ENCODE results near the gene PAQR4.
A peak's percentile ranks its signal among the peaks of the same experiment; 100 is the strongest.
"Not testable (repeated sequence)": the region's sequence is repeated elsewhere in the genome, so short reads cannot be mapped to it uniquely, and the experiment has no call there.

The PAQR4 gene

DNA sequence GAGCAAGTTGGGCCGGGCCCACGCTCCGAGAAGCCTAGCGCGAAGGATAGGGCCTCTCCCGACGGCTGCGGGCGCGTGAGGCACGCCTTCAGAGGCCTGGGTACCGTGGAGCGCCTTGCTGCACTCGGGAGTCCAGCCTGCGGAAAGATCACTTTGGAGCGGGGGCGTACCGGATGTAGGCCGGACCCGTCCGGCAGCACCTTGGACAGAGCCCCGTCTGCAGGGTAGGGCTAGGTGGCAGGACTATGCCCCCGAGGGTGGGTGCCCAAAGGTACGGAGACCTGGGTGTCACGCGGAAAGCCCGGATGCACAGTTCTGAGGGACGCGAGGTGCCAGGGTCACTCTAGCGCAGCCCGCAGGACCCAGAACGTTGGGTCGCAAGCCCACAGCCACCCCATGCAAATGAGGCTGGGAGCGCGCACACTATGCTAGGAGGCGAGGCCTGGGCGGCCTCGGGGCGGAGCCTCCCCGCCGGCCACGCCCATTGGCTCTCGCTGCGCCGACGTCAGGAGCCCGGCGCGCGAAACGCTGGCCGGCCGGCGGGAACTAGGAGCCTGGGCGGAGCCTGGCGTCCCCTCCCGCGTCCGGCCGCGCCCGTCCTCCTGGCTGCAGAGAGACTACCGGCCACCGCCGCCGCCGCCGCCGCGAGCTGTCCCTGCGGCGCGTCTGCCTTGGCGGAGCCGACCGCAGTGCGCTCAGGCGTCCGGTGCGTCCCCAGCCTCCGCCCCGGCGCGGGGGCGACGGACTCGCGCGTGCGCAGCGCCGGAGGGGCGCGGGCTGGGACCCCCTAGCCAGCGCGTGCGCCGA is at the start of gene PAQR4:
TSS of gene PAQR4 (plus strand) at position 611 of the 807 bp plus-strand sequence. CDS start 327 bp downstream, outside the sequence.
- peak; percentile 41 for DNase-seq (ENCODE audit: low read depth)

DNA sequence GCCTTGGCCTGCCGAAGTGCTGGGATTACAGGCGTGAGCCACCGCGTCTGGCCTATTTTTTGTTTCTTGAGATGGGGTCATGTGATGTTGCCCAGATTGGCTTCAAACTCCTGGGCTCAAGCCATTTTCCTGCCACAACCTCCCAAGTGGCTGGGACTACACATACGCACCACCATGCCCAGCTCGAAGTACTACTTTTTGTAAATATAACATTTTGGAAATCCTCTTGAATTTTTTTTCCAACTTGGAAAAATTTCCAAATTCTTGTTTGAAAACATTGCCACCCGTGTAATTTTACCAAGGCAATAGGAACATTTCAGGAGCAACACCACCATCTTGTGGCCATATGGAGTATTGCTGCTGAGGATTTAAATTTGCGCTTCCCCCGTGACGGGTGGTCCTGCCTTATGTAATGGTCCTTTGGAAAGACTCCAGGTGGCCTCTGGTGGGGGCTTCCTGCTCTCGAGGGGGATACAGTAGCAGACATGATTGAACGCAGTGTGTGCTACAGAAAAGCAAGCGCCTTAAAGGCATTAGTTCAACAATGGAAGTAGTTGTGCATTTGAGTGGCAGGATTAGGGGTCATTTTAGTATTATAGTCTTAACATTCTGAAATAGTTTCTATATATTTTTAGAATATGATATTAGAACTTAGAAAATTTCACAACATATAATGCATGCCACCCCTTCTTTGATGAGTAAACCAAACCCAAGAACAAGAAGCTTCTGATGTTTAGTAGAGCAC is 49.5 kb upstream of the PAQR4 start:
- no peak for DNase-seq (ENCODE audit: low read depth)

DNA sequence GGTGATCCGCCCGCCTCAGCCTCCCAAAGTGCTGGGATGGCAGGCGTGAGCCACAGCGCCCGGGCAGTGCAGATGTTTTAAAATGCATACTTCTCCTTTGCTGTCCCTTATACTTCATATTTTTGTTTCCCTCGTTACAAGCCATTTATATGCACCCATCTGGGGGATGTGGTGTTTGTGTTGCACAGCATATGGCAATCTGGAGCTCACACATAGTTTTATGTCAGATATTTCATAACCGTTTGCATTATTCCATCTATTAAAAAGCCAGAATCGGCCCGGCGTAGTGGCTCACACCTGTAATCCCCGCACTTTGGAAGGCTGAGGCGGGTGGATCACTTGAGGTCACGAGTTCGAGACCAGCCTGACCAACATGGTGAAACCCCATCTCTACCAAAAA is 45.7 kb upstream of the PAQR4 start:
- DNase-seq (ENCODE audit: low read depth): no peak

DNA sequence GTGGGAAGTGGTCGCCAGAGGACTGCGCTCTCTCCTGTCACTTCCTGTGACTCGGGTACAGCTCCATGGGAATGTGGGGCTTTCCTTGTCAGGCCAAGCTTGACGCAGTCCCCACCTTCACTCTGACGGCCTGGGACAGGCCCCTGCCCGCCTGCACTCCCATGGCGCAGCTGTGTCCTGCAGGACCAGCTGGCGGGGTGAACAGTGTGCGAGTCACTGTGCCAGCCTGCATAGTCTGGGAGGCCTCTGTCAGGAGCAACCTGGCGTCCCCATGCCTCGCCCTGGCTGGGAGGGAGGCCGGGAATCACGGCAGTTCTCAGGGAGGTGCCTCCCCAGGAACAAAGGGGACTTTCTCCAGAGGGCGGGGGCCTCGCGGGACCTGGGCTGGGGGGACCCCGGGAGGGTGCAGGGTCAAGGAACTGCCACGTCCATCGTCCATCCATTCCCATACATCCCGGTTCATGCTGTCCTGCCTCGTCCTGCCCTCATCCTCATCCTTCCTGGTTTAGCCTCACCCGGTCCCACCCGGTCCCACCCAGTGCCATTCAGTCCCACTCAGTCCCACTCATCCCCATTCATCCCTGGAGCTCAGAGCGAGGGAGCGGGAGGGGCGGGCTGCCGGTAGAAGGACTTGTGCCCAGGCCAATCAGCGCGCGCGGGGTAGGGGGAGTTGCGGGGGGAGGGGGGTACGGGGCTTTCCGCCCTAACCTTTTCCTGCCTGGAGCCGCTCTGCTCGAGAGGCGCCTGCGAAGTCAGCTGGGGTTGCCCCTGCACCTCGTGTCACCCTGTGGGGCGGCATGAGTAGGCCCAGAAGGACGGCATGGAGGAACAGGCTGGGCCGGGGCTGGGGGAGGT is 44.0 kb upstream of the PAQR4 start:
- no peak for DNase-seq (ENCODE audit: low read depth)

DNA sequence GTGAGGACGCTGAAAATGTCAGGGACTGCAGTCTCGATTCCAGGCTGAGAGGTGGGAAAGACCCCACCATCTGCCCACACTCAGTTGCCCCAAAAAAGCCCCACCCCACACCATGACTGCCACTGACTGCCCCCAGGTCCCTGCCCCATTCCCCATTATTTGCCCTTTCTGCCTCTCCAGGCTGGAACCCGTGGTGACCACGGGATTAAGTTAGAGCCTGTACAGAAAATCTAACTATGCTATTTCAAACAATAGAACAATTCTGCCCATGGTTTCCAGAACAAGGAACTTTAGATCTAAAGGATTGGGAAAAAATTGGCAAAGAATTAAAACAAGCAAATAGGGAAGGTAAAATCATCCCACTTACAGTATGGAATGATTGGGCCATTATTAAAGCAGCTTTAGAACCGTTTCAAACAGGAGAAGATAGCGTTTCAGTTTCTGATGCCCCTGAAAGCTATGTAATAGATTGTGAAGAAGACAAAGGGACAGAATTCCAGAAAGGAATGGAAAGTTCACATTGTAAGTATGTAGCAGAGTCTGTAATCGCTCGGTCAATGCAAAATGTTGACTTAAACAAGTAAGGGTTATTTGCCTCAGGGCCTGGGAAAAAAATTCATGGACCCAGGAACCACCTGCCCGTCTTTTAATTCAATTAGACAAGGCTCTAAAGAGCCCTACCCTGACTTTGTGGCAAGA is 43.0 kb upstream of the PAQR4 start:
- DNase-seq (ENCODE audit: low read depth): no peak

DNA sequence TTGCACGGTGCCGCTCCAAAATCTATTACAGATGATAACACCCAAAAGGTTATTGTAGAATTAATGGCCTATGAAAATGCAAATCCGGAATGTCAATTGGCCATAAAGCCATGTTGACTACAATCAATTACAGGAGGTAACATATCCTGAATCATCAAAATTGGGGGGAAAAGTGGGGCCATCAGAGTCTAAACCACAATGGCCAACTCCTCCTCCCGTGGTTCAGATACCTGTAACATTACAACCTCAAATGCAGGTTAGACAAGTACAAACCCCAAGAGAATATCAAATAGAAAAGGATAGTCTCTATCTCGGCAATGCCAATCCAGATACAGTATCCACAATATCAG is 42.5 kb upstream of the PAQR4 start:
- DNase-seq (ENCODE audit: low read depth): no peak

DNA sequence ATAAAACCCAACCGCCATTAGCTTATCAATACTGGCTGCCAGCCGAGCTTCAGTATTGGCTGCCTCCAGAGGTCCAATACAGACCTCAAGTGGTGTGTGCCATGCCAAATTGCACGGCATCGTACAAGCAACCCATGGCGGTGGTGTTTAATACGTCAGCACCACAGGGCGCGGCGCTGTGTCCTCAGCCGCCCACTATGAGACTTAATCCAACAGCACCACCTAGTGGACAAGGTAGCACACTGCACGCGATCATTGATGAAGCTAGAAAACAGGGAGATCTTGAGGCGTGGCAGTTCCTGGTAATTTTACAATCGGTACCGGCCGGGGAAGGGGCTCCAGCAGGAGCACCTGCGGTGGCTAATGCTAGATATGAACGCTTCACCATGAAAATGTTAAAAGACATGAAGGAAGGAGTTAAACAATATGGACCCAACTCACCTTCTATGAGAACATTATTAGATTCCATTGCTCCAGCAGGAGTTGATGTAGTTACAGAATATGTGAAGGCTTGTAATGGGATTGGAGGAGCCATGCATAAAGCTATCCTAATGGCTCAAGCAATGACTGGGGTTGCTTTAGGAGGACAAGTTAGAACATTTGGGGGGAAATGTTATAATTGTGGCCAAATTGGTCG is 42.0 kb upstream of the PAQR4 start:
- DNase-seq (ENCODE audit: low read depth): no peak

DNA sequence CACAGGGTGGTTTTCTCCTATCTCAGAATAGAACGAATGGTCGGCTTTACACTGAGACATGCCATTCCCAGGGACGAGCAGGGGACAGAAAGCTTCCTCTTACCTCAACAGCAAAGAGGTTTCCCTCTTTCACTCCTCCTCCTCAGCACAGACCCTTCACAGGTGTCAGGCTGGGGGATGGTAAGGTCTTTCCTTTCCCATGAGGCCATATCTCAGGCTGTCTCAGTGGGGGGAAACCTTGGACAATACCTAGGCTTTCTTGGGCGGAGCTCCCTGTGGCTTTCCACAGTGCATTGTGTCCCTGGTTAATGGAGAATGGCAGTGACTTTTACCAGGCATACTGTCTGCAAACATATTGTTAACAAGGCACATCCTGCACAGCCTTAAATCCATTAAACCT is 41.0 kb upstream of the PAQR4 start:
- DNase-seq (ENCODE audit: low read depth): not testable (repeated sequence)

DNA sequence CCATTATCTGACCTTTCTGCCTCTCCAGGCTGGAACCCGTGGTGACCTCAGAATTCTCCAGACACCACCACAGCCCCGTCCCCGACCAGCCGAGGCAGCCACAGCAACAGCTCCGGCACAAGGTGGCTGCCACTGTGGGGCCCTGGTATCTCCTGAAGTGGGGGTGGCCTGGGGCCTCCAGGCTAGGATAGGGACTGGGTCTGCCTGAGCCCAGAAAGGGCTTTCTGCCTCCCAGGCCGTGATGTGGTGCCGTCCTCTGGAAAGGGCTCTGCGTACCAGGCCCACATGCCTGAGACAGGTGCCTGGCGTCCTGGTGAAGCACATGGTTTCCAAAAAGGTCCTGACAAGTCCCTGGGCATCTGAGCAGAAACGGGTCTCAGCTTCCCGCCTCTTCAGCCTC is 40.4 kb upstream of the PAQR4 start:
- no peak for DNase-seq (ENCODE audit: low read depth)

DNA sequence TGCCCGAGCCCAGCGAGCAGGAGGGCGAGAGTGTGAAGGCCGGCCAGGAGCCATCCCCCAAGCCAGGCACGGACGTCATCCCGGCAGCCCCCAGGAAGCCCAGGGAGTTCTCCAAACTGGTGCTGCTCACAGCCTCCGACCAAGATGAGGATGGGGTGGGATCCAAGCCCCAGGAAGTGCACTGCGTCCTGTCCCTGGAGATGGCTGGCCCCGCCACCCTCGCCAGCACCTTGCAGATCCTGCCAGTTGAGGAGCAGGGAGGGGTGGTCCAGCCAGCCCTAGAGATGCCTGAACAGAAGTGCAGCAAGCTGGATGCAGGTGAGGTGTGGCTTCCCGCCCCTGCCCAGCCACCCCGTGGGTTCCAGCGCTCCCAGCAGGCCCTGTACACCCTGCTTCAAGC is 39.5 kb upstream of the PAQR4 start:
- no peak for DNase-seq (ENCODE audit: low read depth)

DNA sequence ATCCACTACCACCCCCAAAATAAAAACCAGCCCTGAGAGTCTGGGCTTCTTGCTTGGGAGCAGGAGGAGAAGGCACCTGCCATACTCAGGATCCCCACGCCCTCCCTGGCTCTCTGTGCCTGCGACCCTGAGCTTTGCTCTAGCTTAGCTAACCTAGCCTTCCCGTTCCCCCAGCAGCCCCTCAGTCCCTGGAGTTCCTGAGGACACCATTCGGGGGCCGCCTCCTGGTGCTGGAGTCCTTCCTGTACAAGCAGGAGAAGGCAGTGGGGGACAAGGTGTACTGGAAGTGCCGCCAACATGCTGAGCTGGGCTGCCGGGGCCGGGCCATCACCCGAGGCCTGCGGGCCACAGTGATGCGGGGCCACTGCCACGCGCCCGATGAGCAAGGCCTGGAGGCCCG is 38.9 kb upstream of the PAQR4 start:
- DNase-seq (ENCODE audit: low read depth): no peak

DNA sequence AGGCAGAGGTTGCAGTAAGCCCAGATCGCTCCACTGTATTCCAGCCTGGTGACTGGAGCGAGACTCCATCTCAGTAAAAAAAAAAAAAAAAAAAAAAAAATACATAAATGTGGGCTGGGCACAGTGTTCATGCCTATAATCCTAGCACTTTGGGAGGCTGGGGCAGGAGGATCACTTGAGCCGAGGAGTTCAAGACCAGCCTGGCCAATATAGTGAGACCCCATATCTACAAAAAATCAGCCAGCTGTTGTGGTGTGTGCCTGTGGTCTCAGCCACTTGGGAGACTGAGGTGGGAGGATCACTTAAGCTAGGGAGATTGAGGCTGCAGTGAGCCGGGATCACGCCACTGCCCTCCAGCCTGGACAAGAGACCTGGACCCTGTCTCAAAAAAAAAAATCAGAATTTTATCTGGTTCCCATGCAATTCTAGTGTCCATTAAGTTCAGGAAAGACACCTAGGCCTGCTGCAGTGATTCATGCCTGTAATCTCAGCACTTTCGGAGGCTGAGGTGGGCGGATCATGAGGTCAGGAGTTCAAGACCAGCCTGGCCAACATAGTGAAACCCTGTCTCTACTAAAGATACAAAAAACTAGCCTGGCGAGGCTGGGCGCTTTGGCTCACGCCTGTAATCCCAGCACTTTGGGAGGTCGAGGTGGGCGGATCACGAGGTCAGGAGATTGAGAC is 37.8 kb upstream of the PAQR4 start:
- not testable (repeated sequence) for DNase-seq (ENCODE audit: low read depth)

DNA sequence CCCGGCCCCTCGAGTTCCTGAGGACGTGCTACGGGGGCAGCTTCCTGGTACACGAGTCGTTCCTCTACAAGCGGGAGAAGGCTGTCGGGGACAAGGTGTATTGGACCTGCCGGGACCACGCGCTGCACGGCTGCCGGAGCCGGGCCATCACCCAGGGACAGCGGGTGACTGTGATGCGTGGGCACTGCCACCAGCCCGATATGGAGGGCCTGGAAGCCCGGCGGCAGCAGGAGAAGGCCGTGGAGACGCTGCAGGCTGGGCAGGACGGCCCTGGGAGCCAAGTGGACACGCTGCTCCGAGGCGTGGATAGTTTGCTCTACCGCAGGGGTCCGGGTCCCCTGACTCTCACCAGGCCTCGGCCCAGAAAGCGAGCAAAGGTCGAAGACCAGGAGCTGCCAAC is 36.0 kb upstream of the PAQR4 start:
- no peak for DNase-seq (ENCODE audit: low read depth)

DNA sequence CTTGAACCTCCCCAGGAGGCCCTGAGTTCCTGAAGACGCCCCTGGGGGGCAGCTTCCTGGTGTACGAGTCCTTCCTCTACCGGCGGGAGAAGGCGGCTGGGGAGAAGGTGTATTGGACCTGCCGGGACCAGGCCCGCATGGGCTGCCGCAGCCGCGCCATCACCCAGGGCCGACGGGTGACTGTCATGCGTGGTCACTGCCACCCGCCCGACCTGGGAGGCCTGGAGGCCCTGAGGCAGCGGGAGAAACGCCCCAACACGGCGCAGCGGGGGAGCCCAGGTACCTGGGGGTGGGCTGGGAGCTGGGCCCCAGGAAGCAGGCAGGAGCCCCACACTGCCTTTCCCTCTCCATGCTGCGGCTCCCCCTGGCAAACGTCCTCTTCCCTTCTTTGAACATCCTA is 35.4 kb upstream of the PAQR4 start:
- DNase-seq (ENCODE audit: low read depth): no peak

DNA sequence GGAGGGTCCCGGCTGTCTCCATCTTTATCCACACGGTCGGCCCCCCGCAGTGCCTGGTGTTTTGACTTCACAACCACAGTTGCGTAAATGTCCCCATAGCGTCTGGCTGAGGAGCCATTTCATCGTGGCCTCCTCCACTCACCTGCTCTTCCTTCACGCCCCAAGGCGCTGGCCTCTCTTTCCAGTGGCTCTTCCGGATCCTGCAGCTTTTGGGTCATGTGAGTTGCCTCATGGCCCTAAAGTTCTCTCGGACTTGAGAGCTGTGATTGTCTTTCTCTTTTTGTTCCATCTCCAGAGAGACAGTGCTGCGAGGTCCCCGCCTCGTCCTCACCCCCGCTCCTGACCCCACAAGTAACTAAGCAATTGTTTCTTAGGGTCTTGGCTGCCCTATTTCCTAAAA is 34.7 kb upstream of the PAQR4 start:
- DNase-seq (ENCODE audit: low read depth): no peak

DNA sequence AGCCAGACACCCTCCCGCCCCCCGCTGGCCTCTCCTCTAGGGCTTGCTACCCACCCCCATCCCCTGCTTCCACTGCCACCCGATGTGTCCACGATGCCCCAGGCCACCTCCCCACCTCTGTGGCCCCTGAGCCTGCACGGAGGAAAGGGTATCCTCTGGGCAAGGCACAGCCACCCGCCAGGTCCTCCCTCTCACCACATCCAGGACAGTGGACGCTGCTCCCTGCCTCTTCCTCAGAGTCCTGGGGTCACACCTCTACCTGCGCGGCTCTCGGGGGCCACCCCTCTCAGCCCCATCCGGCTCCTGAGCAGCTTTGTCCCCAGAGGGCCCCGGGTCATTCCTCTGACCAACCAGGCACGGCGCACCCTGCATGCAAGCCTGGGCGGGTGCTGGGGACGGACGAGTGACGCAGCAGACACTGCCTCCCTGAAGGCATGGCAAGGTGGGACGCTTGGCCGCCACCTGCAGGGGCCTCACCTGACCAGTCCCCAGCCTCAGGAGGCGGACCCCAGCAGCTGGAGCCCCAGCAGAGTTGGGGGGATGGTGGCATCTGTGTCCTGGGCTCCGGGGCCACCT is 32.6 kb upstream of the PAQR4 start:
- DNase-seq (ENCODE audit: low read depth): no peak

DNA sequence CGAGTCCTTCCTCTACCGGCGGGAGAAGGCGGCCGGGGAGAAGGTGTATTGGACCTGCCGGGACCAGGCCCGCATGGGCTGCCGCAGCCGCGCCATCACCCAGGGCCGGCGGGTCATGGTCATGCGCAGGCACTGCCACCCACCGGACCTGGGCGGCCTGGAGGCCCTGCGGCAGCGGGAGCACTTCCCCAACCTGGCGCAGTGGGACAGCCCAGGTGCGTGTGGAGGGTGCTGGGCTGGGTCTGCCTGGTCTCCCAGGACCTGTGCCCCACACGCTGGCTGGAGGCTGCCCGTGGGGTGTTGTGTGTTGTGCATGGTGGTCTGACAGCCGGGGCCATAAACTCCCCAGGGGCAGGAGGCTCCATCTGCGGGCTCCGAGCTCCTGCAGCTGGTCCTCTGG is 32.0 kb upstream of the PAQR4 start:
- no peak for DNase-seq (ENCODE audit: low read depth)

DNA sequence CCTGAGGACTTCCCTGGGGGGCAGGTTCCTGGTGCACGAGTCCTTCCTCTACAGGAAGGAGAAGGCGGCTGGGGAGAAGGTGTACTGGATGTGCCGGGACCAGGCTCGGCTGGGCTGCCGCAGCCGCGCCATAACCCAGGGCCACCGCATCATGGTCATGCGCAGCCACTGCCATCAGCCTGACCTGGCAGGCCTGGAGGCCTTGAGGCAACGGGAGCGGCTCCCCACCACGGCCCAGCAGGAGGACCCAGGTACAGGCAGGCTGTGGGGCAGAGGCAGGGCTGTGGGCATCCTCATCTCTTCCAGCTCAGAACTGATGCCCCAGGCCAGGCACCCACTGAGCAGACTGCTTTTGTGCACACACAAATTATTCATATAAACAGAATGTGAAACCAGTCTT is 30.9 kb upstream of the PAQR4 start:
- DNase-seq (ENCODE audit: low read depth): no peak

DNA sequence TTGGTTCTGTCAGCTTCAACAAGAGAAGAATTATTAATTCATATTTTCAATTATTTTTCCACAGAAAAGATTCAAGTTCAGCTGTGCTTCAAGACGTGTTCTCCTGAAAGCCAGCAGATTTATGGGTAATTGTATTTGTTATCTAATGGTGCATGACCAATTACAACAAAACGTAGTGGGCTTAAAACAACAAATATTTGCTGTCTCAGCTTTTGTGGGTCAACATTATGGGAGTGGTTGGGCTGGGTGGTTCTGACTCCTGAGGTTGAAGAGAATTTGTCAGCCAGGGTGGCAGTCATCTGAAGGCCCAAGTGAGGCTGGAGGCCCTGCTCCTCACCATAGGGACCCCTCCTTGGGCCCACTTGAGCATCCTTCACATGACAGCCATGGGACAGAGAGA is 29.2 kb upstream of the PAQR4 start:
- no peak for DNase-seq (ENCODE audit: low read depth)

DNA sequence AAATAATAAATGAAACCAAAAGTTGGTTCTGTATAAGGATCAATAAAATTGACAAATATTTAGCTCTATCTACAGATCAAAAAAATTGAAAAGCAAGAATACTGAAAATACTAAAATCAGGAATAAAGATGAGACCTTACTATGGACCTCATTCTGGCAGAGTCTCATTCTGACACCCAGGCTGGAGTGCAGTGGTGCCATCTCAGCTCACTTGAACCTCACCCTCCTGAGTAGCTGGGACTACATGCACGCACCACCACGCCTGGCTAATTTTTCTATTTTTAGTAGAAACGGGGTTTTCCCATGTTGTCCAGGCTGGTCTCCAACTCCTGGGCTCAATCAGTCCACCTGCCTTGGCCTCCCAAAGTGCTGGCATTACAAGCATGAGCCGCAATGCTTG is 27.1 kb upstream of the PAQR4 start:
- no peak for DNase-seq (ENCODE audit: low read depth)

DNA sequence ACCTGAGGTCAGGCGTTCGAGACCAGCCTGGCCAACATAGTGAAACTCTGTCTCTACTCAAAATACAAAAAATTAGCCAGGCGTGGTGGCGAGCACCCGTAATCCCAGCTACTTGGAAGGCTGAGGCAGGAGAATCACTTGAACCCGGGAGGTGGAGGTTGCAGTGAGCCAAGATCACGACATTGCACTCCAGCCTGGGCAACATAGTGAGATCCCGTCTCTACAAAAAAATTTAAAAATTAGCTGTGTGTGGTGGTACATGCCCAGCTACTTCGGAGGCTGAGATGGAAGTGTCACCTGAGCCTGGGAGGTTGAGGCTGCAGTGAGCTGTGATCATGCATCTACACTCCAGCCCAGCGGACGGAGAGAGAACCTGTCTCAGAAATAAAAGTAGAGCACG is 25.4 kb upstream of the PAQR4 start:
- not testable (repeated sequence) for DNase-seq (ENCODE audit: low read depth)

Measured in HS-27A (cell line).